Peyer's patch (tissue), 4 donors: Measurements from ENCODE around the gene NOP14.

Experiments used
- POLR2A ChIP-seq, 2 donors: fragments of 450-650 bp; IDR thresholded peaks; one replicate each; pipeline ENCODE4 v1.5.1; 2017; ENCODE audit warnings: antibody characterized with exemption in 2 of 2, mild to moderate bottlenecking in 2 of 2, moderate library complexity in 2 of 2
- TF ChIP-seq, protein P1 (sequence below), 6 experiments: fragments of 450-650 bp in 4 of 6; fragments of 200-600 bp in 2 of 6; sonication (generic) in 1 of 6; IDR thresholded peaks; one replicate each; pipeline ENCODE4 v1.5.1; 2017 to 2019; ENCODE audit warnings: antibody characterized with exemption in 6 of 6, mild to moderate bottlenecking in 3 of 6, moderate library complexity in 1 of 6

DNA sequence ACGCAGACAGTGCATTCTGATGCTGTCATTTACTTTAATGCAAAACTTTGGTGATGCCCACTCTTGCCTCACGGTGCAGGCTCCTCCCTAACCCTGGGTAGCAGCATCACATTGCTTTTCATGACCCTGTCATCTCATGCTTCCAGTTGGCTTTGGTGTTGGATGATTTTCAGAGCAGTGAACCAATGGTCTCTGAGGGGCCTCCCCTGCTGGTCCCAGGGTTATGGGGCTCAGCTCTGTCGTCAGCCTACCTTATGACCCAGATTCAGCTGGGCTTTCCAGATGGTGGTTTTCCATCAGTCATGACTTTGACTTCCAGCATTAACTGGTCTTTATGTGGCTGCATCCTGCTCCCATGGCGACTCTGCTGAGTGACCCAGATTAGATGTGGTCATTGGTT is 56.0 kb downstream of the NOP14 start:
- TF ChIP-seq POLR2A (IDR thresholded peaks at IDR 0.05) = no peak
- TF ChIP-seq, protein P1, sequence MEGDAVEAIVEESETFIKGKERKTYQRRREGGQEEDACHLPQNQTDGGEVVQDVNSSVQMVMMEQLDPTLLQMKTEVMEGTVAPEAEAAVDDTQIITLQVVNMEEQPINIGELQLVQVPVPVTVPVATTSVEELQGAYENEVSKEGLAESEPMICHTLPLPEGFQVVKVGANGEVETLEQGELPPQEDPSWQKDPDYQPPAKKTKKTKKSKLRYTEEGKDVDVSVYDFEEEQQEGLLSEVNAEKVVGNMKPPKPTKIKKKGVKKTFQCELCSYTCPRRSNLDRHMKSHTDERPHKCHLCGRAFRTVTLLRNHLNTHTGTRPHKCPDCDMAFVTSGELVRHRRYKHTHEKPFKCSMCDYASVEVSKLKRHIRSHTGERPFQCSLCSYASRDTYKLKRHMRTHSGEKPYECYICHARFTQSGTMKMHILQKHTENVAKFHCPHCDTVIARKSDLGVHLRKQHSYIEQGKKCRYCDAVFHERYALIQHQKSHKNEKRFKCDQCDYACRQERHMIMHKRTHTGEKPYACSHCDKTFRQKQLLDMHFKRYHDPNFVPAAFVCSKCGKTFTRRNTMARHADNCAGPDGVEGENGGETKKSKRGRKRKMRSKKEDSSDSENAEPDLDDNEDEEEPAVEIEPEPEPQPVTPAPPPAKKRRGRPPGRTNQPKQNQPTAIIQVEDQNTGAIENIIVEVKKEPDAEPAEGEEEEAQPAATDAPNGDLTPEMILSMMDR (IDR thresholded peaks at IDR 0.05) = no peak
